PC-9 (cell line): ENCODE results near the gene GIGYF2. TPM values are rescaled to one million over a fixed set of nuclear protein-coding genes. Genes with fewer than 3 reads are reported as not detected.
"Not testable (repeated sequence)": the region's sequence is repeated elsewhere in the genome, so short reads cannot be mapped to it uniquely, and the experiment has no call there.

Experiments used
- BruUV-seq: library from RNA; stranded (reverse); fragments of 400-500 nt; replicated peaks from 2 replicates; lab custom pipeline; 2021; lab: Mats Ljungman, UMichigan
- CTCF ChIA-PET: fragments of 300-600 bp; sonication (Branson Sonifier 250); formaldehyde crosslinking; loops from one replicate; lab custom pipeline; 2022; ENCODE audit warnings: antibody characterized with exemption; lab: Charles Lee
- POLR2A ChIA-PET: fragments of 300-600 bp; sonication (Branson Sonifier 250); formaldehyde crosslinking; loops from one replicate; lab custom pipeline; 2022; ENCODE audit warnings: antibody characterized with exemption; ENCODE audit not compliant: unreplicated experiment; lab: Charles Lee
- DNase-seq, 2 experiments: peaks; one replicate each; pipeline versions ENCODE4 v3.0.0 to v3.0.0-alpha.2; 2015 to 2022; ENCODE audit warnings: mixed read lengths in 1 of 2
- H2AFZ ChIP-seq: fragments of 200-600 bp; sonication (generic); 2 replicates; pipeline ENCODE4 v1.8.1; 2017; ENCODE audit warnings: antibody characterized with exemption
- H3F3A ChIP-seq: fragments of 200-600 bp; sonication (generic); 2 replicates; pipeline ENCODE4 v1.8.1; 2017; ENCODE audit warnings: antibody characterized with exemption, mild to moderate bottlenecking, low read depth; ENCODE audit not compliant: insufficient read depth
- H3K27ac ChIP-seq: fragments of 200-600 bp; sonication (generic); 2 replicates; pipeline ENCODE4 v1.6.1; 2016; ENCODE audit warnings: mixed run types
- H3K27me3 ChIP-seq: fragments of 200-600 bp; sonication (generic); 2 replicates; pipeline ENCODE4 v1.6.1; 2016; ENCODE audit warnings: low read depth, mixed run types; ENCODE audit not compliant: insufficient read depth
- H3K36me3 ChIP-seq: fragments of 200-600 bp; sonication (generic); 2 replicates; pipeline ENCODE4 v1.6.1; 2016; ENCODE audit warnings: low read depth, mixed run types
- H3K4me1 ChIP-seq: fragments of 200-600 bp; sonication (generic); replicated peaks from 2 replicates; pipeline ENCODE4 v1.6.1; 2016; ENCODE audit warnings: mixed run types; ENCODE audit not compliant: insufficient read depth
- H3K4me2 ChIP-seq: fragments of 200-600 bp; sonication (generic); 2 replicates; pipeline ENCODE4 v1.6.1; 2017; ENCODE audit warnings: mixed run types
- H3K4me3 ChIP-seq: fragments of 200-600 bp; sonication (generic); 2 replicates; pipeline ENCODE4 v1.6.1; 2016; ENCODE audit warnings: mixed run types
- H3K79me2 ChIP-seq: fragments of 200-600 bp; sonication (generic); 2 replicates; pipeline ENCODE4 v1.6.1; 2017; ENCODE audit warnings: low read depth, mixed run types
- H3K9me2 ChIP-seq: fragments of 200-600 bp; sonication (generic); 2 replicates; pipeline ENCODE4 v1.8.1; 2017; ENCODE audit warnings: mild to moderate bottlenecking; ENCODE audit not compliant: insufficient read depth
- H3K9me3 ChIP-seq: fragments of 200-600 bp; sonication (generic); 2 replicates; pipeline ENCODE4 v1.8.1; 2016; ENCODE audit warnings: low read depth; ENCODE audit not compliant: insufficient read depth
- H4K20me1 ChIP-seq: fragments of 200-600 bp; sonication (generic); 2 replicates; pipeline ENCODE4 v1.8.1; 2017; ENCODE audit not compliant: insufficient read depth
- CTCF ChIP-seq: fragments of 200-600 bp; sonication (generic); conservative IDR thresholded peaks from 2 replicates; pipeline ENCODE4 v1.6.1; 2017; ENCODE audit warnings: mixed run types, antibody characterized with exemption, mild to moderate bottlenecking, moderate library complexity
- EZH2 ChIP-seq: fragments of 200-600 bp; sonication (generic); IDR thresholded peaks from 2 replicates; pipeline ENCODE4 v1.8.0; 2017; ENCODE audit warnings: antibody characterized with exemption, low read depth
- intact Hi-C: fragments of 100-400 bp; cut with micrococcal nuclease; formaldehyde crosslinking; loops from one replicate; pipeline ENCODE4 v1.10.0; 2022; ENCODE audit not compliant: unreplicated experiment
- total RNA-seq: library from RNA; stranded (reverse); gene quantifications from 2 replicates; pipeline ENCODE4 v1.2.3, GENCODE V29; 2021

GIGYF2 gene
- total RNA-seq, 1 experiment from 2014 or later, result 86.4 TPM

GRCh38 chr2:232687382-232688160 is 9.6 kb upstream of the GIGYF2 start:
- POLR2A ChIA-PET, result no interaction called here
- Histone ChIP-seq H3K27ac (no peak overlapping the region), H3K4me3 (no peak overlapping the region), H3K36me3 (no peaks in the 10 kb centered on the region), H3F3A (no peaks in the 10 kb centered on the region), H3K4me2 (no peak overlapping the region), H3K27me3 (peaks cover 33% of the 10 kb centered on the region), H3K9me2 (no peaks in the 10 kb centered on the region), H3K79me2 (no peaks in the 10 kb centered on the region), H4K20me1 (no peaks in the 10 kb centered on the region), H3K9me3 (no peaks in the 10 kb centered on the region), H2AFZ (no peak overlapping the region), H3K4me1 (no peaks in the 10 kb centered on the region)
- no TSS peak for BruUV-seq
- no peak for TF ChIP-seq EZH2
- TF ChIP-seq CTCF, result no peak
- peak in 1 of 2 experiments; percentile 29 for DNase-seq
- intact Hi-C loops, result no loop called here
- CTCF ChIA-PET, result no interaction called here

GRCh38 chr2:232688201-232688600 is 8.9 kb upstream of the GIGYF2 start:
- DNase-seq, result no peak
- intact Hi-C loops, result no loop called here
- H3K4me1 ChIP-seq, result no peaks in the 10 kb centered on the region
- peaks cover 28% of the 10 kb centered on the region for H3K27me3 ChIP-seq
- no peaks in the 10 kb centered on the region for H3K9me3 ChIP-seq
- TF ChIP-seq CTCF (no peak), EZH2 (no peak)
- H4K20me1 ChIP-seq, result no peaks in the 10 kb centered on the region
- H3F3A ChIP-seq, result no peaks in the 10 kb centered on the region
- H3K4me3 ChIP-seq, result no peak overlapping the region
- H3K79me2 ChIP-seq, result no peaks in the 10 kb centered on the region
- H3K9me2 ChIP-seq, result no peaks in the 10 kb centered on the region
- ChIA-PET CTCF (no interaction called here), POLR2A (no interaction called here)
- no peaks in the 10 kb centered on the region for H3K36me3 ChIP-seq
- H3K4me2 ChIP-seq, result no peak overlapping the region
- no TSS peak for BruUV-seq
- H3K27ac ChIP-seq, result no peak overlapping the region
- H2AFZ ChIP-seq, result no peak overlapping the region

GRCh38 chr2:232689152-232689910 is 7.8 kb upstream of the GIGYF2 start:
- ChIA-PET CTCF (no interaction called here), POLR2A (interaction anchor here (0.6 kb wide), 1 partner anchor 138 kb away, joined by 7 read pairs; no protein-coding TSS in a partner anchor)
- BruUV-seq, result no TSS peak
- DNase-seq, result peak; percentile 25 to 26
- no peak for TF ChIP-seq EZH2
- TF ChIP-seq CTCF, result no peak
- Histone ChIP-seq H3K9me2 (no peaks in the 10 kb centered on the region), H3K9me3 (no peaks in the 10 kb centered on the region), H3K36me3 (no peaks in the 10 kb centered on the region), H3K4me1 (no peaks in the 10 kb centered on the region), H3K4me3 (no peak overlapping the region), H3K79me2 (no peaks in the 10 kb centered on the region), H3K27me3 (peaks cover 19% of the 10 kb centered on the region), H3F3A (no peaks in the 10 kb centered on the region), H3K27ac (no peak overlapping the region), H2AFZ (peak overlapping the region; percentile 12; the same call in 1 of the 2 replicates), H4K20me1 (no peaks in the 10 kb centered on the region), H3K4me2 (no peak overlapping the region)
- intact Hi-C loops, result no loop called here

- H3K36me3 ChIP-seq, H3F3A ChIP-seq, H3K4me2 ChIP-seq, H3K79me2 ChIP-seq, BruUV-seq, POLR2A ChIA-PET, H3K9me2 ChIP-seq, H3K4me3 ChIP-seq, H2AFZ ChIP-seq, CTCF ChIA-PET, H4K20me1 ChIP-seq, H3K4me1 ChIP-seq, intact Hi-C loops, H3K9me3 ChIP-seq, H3K27ac ChIP-seq: not testable (repeated sequence)
- H3K27me3 ChIP-seq, result peaks cover 15% of the 10 kb centered on the region
- peak in 1 of 2 experiments; percentile 18 for DNase-seq
These were observed 6.0 kb upstream of the GIGYF2 start for GRCh38 chr2:232691117-232691516.
